A549 (cell line): ENCODE data around the gene NEK5. TPM values are rescaled to one million over a fixed set of nuclear protein-coding genes. Genes with fewer than 3 reads are reported as not detected.
"Not testable (repeated sequence)": the region's sequence is repeated elsewhere in the genome, so short reads cannot be mapped to it uniquely, and the experiment has no call there.

Source experiments
- ATAC-seq, 2 experiments: fragments of 200-7000 bp in 1 of 2; fragments of >200 bp in 1 of 2; cut with Nextera tagmentation in 1 of 2; cut with Tn5 transposase in 1 of 2; 3 replicates each; pipeline versions ENCODE4 v1.8.0 to v1.9.1; 2018 to 2020; ENCODE audit warnings: mild to moderate bottlenecking in 1 of 2, moderate library complexity in 1 of 2
- CTCF ChIA-PET: fragments of 300-600 bp; sonication (Branson Sonifier 250); formaldehyde crosslinking; extraction: SDS; loops from one replicate; lab custom pipeline; 2021; ENCODE audit warnings: antibody characterized with exemption, inconsistent platforms; lab: Yijun Ruan, JAX
- POLR2A ChIA-PET: fragments of 350-600 bp; formaldehyde crosslinking; extraction: SDS; loops from one replicate; lab custom pipeline; 2021; ENCODE audit warnings: antibody characterized with exemption, inconsistent platforms; lab: Yijun Ruan, JAX
- DNase-seq, 2 experiments: peaks; one replicate each; pipeline versions ENCODE4 v3.0.0 to v3.0.0-alpha.2; 2011 to 2016; ENCODE audit warnings: low read depth in 1 of 2, low spot score in 1 of 2
- FAIRE-seq: peaks from 2 replicates; lab custom pipeline; 2011; peaks lifted over from hg19 to GRCh38; lab: Jason Lieb, UNC
- H3K27ac ChIP-seq, 2 experiments: fragments of >200 bp; sonication (Bioruptor Twin); formaldehyde crosslinking; 3 replicates each; pipeline ENCODE4 v1.5.1; 2016 to 2017
- H3K4me1 ChIP-seq: fragments of >200 bp; sonication (Bioruptor Twin); formaldehyde crosslinking; 3 replicates; pipeline ENCODE4 v1.6.1; 2016
- H3K4me2 ChIP-seq: fragments of >200 bp; sonication (Bioruptor Twin); formaldehyde crosslinking; 3 replicates; pipeline ENCODE4 v1.6.1; 2016
- H3K4me3 ChIP-seq: fragments of >200 bp; sonication (Bioruptor Twin); formaldehyde crosslinking; 3 replicates; pipeline ENCODE4 v1.5.1; 2016
- H3K9me3 ChIP-seq: fragments of >200 bp; sonication (Bioruptor Twin); formaldehyde crosslinking; 3 replicates; pipeline ENCODE4 v1.6.1; 2016
- CHD4 ChIP-seq: fragments of 200-600 bp; sonication (generic); IDR thresholded peaks from 2 replicates; pipeline ENCODE4 v1.6.1; 2016; ENCODE audit warnings: antibody characterized with exemption, mild to moderate bottlenecking, borderline replicate concordance
- EP300 ChIP-seq, 2 experiments: fragments of >200 bp; sonication (Bioruptor Twin); formaldehyde crosslinking; IDR thresholded peaks; 2 replicates in 1 of 2; 3 replicates in 1 of 2; pipeline ENCODE4 v1.6.1; 2016 to 2017
- HDAC2 ChIP-seq: fragments of 200-600 bp; sonication (generic); IDR thresholded peaks from 2 replicates; pipeline ENCODE4 v1.6.1; 2016
- MAZ ChIP-seq: fragments of 150-350 bp; IDR thresholded peaks from 2 replicates; pipeline ENCODE4 v1.6.1; 2014; ENCODE audit warnings: antibody characterized with exemption, low read depth, low read length, borderline replicate concordance
- NPAS2 ChIP-seq: fragments of 250-450 bp; sonication (Bioruptor Pico); IDR thresholded peaks from 2 replicates; pipeline ENCODE4 v1.8.0; 2022; ENCODE audit warnings: mild to moderate bottlenecking, moderate library complexity, borderline replicate concordance
- PHF8 ChIP-seq: fragments of 200-600 bp; sonication (generic); IDR thresholded peaks from 2 replicates; pipeline ENCODE4 v1.6.1; 2016; ENCODE audit warnings: low read depth, mild to moderate bottlenecking, antibody characterized with exemption, moderate library complexity, borderline replicate concordance
- POLR2A ChIP-seq: IDR thresholded peaks from 2 replicates; pipeline ENCODE4 v1.6.1; 2012; ENCODE audit warnings: mild to moderate bottlenecking, low read length
- RCOR1 ChIP-seq: fragments of 150-350 bp; IDR thresholded peaks from 2 replicates; pipeline ENCODE4 v1.6.1; 2014; ENCODE audit warnings: antibody characterized with exemption, low read length, low read depth
- RFX5 ChIP-seq: fragments of 450-650 bp; IDR thresholded peaks from 2 replicates; pipeline ENCODE4 v1.7.1; 2014; ENCODE audit warnings: antibody characterized with exemption, mild to moderate bottlenecking, moderate library complexity
- TP53 ChIP-seq: fragments of 250-450 bp; sonication (Bioruptor Pico); IDR thresholded peaks from 2 replicates; pipeline ENCODE4 v1.5.0; 2021; ENCODE audit warnings: mild to moderate bottlenecking, moderate library complexity
- ZC3H11A ChIP-seq: fragments of 450-650 bp; IDR thresholded peaks from 2 replicates; pipeline ENCODE4 v1.6.1; 2014; ENCODE audit warnings: antibody characterized with exemption, mild to moderate bottlenecking
- ZFP36 ChIP-seq: fragments of 450-650 bp; IDR thresholded peaks from 2 replicates; pipeline ENCODE4 v1.6.1; 2014; ENCODE audit warnings: borderline replicate concordance; ENCODE audit not compliant: partially characterized antibody
- WGBS: methylation state at CpG from one replicate; pipeline ENCODE4 v1.1.6; 2017; ENCODE audit errors: missing lambda C conversion rate; 5-methylcytosine and 5-hydroxymethylcytosine counted together
- polyA plus RNA-seq, 4 experiments: library from polyadenylated mRNA; depleted of rRNA in 3 of 4; stranded (reverse); fragments of >200 nt; fragmentation: RNase III in 1 of 4; extraction: RNeasy Plus Mini Kit Qiagen cat#74134 plus additional on column Dnase treatment in 1 of 4; gene quantifications; 2 replicates in 3 of 4; 3 replicates in 1 of 4; pipeline ENCODE4 v1.2.3, GENCODE V29; 2011 to 2017
- TF ChIP-seq, protein P1 (sequence below): fragments of >200 bp; sonication (Bioruptor Twin); formaldehyde crosslinking; IDR thresholded peaks from 2 replicates; pipeline ENCODE4 v1.6.1; 2016
- TF ChIP-seq, protein P2 (sequence below): IDR thresholded peaks from 2 replicates; pipeline ENCODE4 v1.6.1; 2012
- TF ChIP-seq, protein P3 (sequence below): fragments of 450-650 bp; IDR thresholded peaks from 2 replicates; pipeline ENCODE4 v1.6.1; 2014; ENCODE audit warnings: antibody characterized with exemption
- TF ChIP-seq, protein P4 (sequence below): fragments of >200 bp; sonication (Bioruptor Twin); formaldehyde crosslinking; IDR thresholded peaks from 3 replicates; pipeline ENCODE4 v1.6.1; 2016
- TF ChIP-seq, protein P5 (sequence below): fragments of 250-450 bp; sonication (Bioruptor Pico); IDR thresholded peaks from 2 replicates; pipeline ENCODE4 v1.5.0; 2020; ENCODE audit warnings: low read depth, mild to moderate bottlenecking, moderate library complexity

NEK5 gene
- polyA plus RNA-seq, 2 of the 4 experiments (the other 2 are of a cell fraction) = 0.08 to 0.23 TPM

DNA sequence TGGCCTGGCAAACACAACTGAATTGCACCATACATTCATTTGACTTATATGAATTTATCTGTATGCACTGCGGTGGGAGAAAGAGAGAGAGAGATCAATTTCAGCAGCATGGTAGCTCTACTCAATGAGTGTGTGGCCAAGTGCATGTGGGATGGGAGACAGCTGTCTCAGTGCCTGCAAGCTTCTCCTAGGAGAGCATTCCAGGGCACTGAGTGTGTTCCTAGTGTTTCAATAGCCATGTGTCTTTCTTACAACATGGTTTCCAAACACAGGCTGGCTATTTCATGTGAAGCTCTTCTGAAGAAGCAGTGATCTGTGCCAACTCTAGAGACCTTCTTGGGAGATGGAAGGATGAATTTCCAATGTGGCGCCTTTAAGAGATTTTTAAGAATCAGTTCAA, 43.5 kb downstream of the NEK5 start (continued):
- TF ChIP-seq PHF8 = no peak
- no peak for TF ChIP-seq NPAS2 (CRISPR knock-in tag)

DNA sequence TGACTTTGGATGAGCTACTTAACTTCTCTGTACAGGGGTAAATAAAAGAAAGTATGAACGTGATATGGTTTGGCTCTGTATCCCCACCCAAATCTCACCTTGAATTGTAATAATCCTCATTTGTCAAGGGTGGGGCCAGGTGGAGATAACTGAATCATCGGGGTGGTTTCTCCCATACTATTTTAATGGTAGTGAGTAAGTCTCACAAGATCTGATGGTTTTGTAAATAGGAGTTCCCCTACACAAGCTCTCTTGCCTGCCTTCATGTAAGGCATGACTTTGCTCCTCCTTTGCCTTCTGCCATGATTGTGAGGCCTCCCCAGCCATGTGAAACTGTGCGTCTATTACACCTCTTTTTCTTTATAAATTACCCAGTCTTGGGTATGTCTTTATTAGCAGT, 43.9 kb downstream of the NEK5 start:
- POLR2A ChIA-PET = not testable (repeated sequence)

DNA sequence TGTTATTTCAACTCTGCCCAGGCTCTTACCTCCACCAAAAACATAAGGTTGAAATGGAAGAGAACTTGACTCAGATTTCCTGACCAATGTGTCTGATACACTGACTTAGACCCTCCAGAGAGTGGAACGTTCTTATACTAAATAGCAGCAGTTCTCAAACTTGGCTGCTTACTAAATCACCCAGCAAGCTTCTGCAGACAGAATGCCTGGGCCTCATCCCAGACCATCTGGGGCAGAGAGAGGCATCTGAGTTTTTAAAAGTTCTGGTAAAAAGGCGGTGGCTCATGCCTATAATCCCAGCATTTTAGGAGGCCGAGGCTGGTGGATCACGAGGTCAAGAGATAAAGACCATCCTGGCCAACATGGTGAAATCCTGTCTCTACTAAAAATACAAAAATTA, 46.3 kb downstream of the NEK5 start:
- 45% methylated on average over 4 of the region's 4 CpGs for WGBS
- CTCF ChIA-PET = no interaction called here
- no peaks in the 10 kb centered on the region for H3K9me3 ChIP-seq

More for the DNA sequence above, 43.9 kb downstream of the NEK5 start:
- 46% methylated on average over 3 of the region's 3 CpGs for WGBS
- CTCF ChIA-PET, H3K9me3 ChIP-seq, H3K4me2 ChIP-seq, FAIRE-seq, DNase-seq, H3K27ac ChIP-seq, H3K4me3 ChIP-seq, ATAC-seq, H3K4me1 ChIP-seq: not testable (repeated sequence)

DNA sequence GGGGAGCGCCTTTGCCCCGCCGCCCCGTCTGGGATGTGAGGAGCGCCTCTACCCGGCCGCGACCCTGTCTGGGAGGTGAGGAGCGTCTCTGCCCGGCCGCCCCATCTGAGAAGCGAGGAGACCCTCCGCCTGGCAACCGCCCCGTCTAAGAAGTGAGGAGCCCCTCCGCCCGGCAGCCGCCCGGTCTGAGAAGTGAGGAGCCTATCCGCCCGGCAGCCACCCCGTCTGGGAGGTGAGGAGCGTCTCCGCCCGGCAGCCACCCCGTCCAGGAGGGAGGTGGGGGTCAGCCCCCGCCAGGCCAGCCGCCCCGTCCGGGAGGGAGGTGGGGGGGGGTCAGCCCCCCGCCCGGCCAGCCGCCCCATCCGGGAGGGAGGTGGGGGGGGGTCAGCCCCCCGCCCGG, 49.0 kb downstream of the NEK5 start:
- ATAC-seq, H3K9me3 ChIP-seq, H3K4me2 ChIP-seq, H3K27ac ChIP-seq, H3K4me1 ChIP-seq, H3K4me3 ChIP-seq, FAIRE-seq, CTCF ChIA-PET, POLR2A ChIA-PET, DNase-seq: not testable (repeated sequence)
- 90% methylated on average over 4 of the region's 36 CpGs for WGBS

More for the DNA sequence above, 46.3 kb downstream of the NEK5 start:
- H3K27ac ChIP-seq = no peak overlapping the region
- TF ChIP-seq CHD4 = no peak
- TF ChIP-seq, protein P1, sequence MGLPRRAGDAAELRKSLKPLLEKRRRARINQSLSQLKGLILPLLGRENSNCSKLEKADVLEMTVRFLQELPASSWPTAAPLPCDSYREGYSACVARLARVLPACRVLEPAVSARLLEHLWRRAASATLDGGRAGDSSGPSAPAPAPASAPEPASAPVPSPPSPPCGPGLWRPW = no peak
- TF ChIP-seq, protein P2, sequence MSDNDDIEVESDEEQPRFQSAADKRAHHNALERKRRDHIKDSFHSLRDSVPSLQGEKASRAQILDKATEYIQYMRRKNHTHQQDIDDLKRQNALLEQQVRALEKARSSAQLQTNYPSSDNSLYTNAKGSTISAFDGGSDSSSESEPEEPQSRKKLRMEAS = no peak
- TF ChIP-seq HDAC2 = no peak
- FAIRE-seq (no peak), ATAC-seq (no peak), DNase-seq (no peak)
- no peak overlapping the region for H3K4me2 ChIP-seq
- no peak overlapping the region for H3K4me3 ChIP-seq
- H3K4me1 ChIP-seq = no peaks in the 10 kb centered on the region
- POLR2A ChIA-PET = no interaction called here

DNA sequence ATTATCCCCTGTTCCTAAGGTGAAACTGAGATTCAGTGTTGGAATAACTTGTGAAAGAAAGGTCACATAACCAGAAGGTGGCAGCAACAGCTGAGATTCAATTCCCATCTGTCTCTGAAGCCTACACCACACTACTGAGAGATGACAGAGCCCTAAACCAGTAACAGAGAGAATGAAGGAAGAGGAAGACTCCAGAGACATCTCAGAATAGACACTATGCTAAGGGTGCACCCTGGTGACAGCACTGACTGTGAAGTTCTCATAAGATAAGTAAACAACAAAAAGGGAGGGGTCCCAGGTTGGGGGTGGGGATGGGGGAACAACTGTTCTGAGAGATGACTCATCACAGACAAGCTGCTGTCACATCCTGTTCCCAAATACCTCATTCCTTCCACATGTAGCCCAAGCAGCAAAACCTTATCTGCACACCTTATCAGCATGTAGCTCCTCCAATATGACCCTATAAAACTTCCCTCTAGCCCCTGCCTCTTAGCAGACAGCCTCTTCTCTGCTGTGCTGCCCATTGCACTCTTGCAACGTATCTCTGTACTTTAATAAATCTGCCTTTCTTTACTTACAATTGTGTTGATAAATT, 57.8 kb downstream of the NEK5 start:
- FAIRE-seq (no peak), DNase-seq (no peak)
- 0% methylated on average over 1 of the region's 1 CpG for WGBS
- no peak overlapping the region for H3K4me2 ChIP-seq
- TF ChIP-seq TP53 (CRISPR knock-in tag) = no peak
- TF ChIP-seq, all 56 proteins: peak for 0
- ATAC-seq = no peak
- Histone ChIP-seq H3K9me3 (peaks cover 19% of the 10 kb centered on the region), H3K27ac (no peak overlapping the region), H3K4me1 (no peaks in the 10 kb centered on the region), H3K4me3 (no peak overlapping the region)
- ChIA-PET CTCF (interaction anchor here (1.1 kb wide), 2 partner anchors 28 to 37 kb away, joined by 3 read pairs; no protein-coding TSS in a partner anchor), POLR2A (no interaction called here)

DNA sequence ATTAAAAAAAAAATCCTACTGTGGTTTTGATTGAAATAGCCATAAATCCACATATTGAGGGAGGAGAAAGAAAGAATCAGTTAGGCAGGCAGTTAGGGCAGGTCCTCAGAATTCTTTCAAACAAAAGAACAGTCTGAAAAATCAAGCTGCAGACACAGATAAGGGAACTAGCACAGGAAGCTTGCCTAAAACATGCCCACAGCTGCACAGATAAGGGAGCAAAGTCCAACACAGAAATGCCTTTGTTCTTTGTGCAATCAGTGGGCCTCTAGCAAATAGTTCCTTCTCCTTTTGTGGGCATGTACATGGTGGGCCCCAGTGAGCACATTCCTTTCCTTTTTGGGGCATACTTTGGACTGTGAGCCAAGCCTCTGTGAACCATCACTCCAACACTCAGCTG, 61.6 kb downstream of the NEK5 start:
- no peak overlapping the region for H3K4me3 ChIP-seq
- TF ChIP-seq ZFP36 (peak; percentile 99), RCOR1 (no peak)
- no peak overlapping the region for H3K27ac ChIP-seq
- DNase-seq (peak in 1 of 2 experiments; percentile 21), FAIRE-seq (no peak), ATAC-seq (no peak)
- ChIA-PET CTCF (no interaction called here), POLR2A (no interaction called here)
- no peak overlapping the region for H3K4me2 ChIP-seq
- H3K4me1 ChIP-seq = no peaks in the 10 kb centered on the region
- H3K9me3 ChIP-seq = peaks cover 18% of the 10 kb centered on the region

DNA sequence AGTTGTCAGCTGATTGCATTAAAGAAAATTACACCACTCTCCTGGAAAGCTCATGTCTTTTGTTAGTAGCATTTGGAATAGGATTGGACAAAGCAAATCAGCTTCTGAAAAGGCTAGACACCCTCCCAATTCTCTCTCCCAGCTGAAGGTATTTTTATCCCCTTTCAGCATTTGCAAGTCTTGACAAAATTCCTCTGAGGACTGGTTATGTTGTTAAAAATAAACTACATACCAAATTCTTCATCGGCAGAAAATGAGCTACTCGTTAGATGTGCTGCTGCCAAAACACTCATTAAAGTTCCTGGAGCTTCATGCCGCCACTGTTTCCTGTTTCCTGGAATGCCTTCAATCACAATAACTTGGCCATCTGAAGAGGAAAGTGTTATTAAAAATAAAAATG, 67.3 kb downstream of the NEK5 start:
- Histone ChIP-seq H3K4me2 (no peak overlapping the region), H3K4me3 (no peak overlapping the region), H3K9me3 (0 out of 3 replicates have a peak, but pooled peaks cover 2% of the 10 kb centered on the region), H3K4me1 (no peaks in the 10 kb centered on the region), H3K27ac (no peak overlapping the region)
- DNase-seq (no peak), FAIRE-seq (no peak), ATAC-seq (no peak)
- CTCF ChIA-PET = no interaction called here
- WGBS = 4% methylated on average over 3 of the region's 3 CpGs
- POLR2A ChIA-PET = no interaction called here
- TF ChIP-seq MAZ (no peak), EP300 (IDR thresholded peaks at IDR 0.05) (no peak), POLR2A (no peak), RFX5 (no peak), ZC3H11A (no peak)
- TF ChIP-seq, protein P3, sequence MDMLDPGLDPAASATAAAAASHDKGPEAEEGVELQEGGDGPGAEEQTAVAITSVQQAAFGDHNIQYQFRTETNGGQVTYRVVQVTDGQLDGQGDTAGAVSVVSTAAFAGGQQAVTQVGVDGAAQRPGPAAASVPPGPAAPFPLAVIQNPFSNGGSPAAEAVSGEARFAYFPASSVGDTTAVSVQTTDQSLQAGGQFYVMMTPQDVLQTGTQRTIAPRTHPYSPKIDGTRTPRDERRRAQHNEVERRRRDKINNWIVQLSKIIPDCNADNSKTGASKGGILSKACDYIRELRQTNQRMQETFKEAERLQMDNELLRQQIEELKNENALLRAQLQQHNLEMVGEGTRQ = no peak
- TF ChIP-seq, protein P4, sequence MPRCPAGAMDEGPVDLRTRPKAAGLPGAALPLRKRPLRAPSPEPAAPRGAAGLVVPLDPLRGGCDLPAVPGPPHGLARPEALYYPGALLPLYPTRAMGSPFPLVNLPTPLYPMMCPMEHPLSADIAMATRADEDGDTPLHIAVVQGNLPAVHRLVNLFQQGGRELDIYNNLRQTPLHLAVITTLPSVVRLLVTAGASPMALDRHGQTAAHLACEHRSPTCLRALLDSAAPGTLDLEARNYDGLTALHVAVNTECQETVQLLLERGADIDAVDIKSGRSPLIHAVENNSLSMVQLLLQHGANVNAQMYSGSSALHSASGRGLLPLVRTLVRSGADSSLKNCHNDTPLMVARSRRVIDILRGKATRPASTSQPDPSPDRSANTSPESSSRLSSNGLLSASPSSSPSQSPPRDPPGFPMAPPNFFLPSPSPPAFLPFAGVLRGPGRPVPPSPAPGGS = no peak
- TF ChIP-seq, protein P5, sequence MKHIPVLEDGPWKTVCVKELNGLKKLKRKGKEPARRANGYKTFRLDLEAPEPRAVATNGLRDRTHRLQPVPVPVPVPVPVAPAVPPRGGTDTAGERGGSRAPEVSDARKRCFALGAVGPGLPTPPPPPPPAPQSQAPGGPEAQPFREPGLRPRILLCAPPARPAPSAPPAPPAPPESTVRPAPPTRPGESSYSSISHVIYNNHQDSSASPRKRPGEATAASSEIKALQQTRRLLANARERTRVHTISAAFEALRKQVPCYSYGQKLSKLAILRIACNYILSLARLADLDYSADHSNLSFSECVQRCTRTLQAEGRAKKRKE (CRISPR knock-in tag) = no peak
